Bronchial epithelial cell (primary cell): Measurements from ENCODE around the gene LAP3. TPM values are rescaled to one million over a fixed set of nuclear protein-coding genes. Genes with fewer than 3 reads are reported as not detected.

Experiments used
- DNase-seq: peaks from one replicate; pipeline ENCODE4 v3.0.0-alpha.2; 2010; ENCODE audit warnings: low read depth
- FAIRE-seq: peaks from 2 replicates; lab custom pipeline; 2011; peaks lifted over from hg19 to GRCh38; lab: Jason Lieb, UNC
- H3K27me3 ChIP-seq: 2 replicates; pipeline ENCODE4 v1.5.1; 2011; ENCODE audit warnings: low read length; ENCODE audit not compliant: control insufficient read depth, insufficient read depth
- H3K36me3 ChIP-seq: 2 replicates; pipeline ENCODE4 v1.5.1; 2011; ENCODE audit warnings: low read length; ENCODE audit not compliant: control insufficient read depth, insufficient read depth
- H3K4me3 ChIP-seq: 2 replicates; pipeline ENCODE4 v1.5.1; 2011; ENCODE audit warnings: mild to moderate bottlenecking, low read depth, low read length, control low read depth
- total RNA-seq: library from RNA; depleted of rRNA; stranded (reverse); fragments of >200 nt; gene quantifications from 2 replicates; pipeline ENCODE4 v1.2.1, GENCODE V29; 2014
- TF ChIP-seq, protein P1 (sequence below): IDR thresholded peaks from 2 replicates; pipeline ENCODE4 v1.5.1; 2011; ENCODE audit warnings: mild to moderate bottlenecking, moderate library complexity, low read length, control low read depth, inconsistent platforms; ENCODE audit not compliant: insufficient read depth, severe bottlenecking

Gene LAP3
- total RNA-seq, 1 donor from 2014 or later: 72.4 TPM

GRCh38 chr4:17580969-17581368 lies 4.0 kb downstream of the LAP3 start:
- H3K4me3 ChIP-seq: no peak overlapping the region
- TF ChIP-seq, protein P1, sequence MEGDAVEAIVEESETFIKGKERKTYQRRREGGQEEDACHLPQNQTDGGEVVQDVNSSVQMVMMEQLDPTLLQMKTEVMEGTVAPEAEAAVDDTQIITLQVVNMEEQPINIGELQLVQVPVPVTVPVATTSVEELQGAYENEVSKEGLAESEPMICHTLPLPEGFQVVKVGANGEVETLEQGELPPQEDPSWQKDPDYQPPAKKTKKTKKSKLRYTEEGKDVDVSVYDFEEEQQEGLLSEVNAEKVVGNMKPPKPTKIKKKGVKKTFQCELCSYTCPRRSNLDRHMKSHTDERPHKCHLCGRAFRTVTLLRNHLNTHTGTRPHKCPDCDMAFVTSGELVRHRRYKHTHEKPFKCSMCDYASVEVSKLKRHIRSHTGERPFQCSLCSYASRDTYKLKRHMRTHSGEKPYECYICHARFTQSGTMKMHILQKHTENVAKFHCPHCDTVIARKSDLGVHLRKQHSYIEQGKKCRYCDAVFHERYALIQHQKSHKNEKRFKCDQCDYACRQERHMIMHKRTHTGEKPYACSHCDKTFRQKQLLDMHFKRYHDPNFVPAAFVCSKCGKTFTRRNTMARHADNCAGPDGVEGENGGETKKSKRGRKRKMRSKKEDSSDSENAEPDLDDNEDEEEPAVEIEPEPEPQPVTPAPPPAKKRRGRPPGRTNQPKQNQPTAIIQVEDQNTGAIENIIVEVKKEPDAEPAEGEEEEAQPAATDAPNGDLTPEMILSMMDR: no peak
- no peaks in the 10 kb centered on the region for H3K27me3 ChIP-seq
- no peak for DNase-seq
- no peak for FAIRE-seq
- peaks cover 18% of the 10 kb centered on the region for H3K36me3 ChIP-seq

DNA sequence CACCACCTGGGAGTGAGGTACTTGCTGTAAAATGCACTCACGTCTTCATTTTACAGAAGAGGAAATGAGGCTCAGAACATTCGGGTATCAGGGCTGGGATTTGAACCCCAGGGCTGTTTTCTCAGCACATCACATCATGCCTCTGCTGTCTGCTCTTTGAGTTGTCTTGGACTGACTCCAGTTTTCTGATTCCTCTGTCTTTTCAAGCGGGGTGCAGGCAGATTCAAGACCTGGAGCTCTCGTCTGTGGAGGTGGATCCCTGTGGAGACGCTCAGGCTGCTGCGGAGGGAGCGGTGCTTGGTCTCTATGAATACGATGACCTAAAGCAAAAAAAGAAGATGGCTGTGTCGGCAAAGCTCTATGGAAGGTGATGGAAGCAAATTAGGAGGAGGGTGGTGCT lies 6.3 kb downstream of the LAP3 start:
- FAIRE-seq: no peak
- TF ChIP-seq, protein P1: no peak
- peaks cover 18% of the 10 kb centered on the region for H3K36me3 ChIP-seq
- H3K4me3 ChIP-seq: no peak overlapping the region
- no peak for DNase-seq
- no peaks in the 10 kb centered on the region for H3K27me3 ChIP-seq

- DNase-seq (no peak), FAIRE-seq (no peak)
- Histone ChIP-seq H3K36me3 (peaks cover 18% of the 10 kb centered on the region), H3K27me3 (no peaks in the 10 kb centered on the region), H3K4me3 (no peak overlapping the region)
- TF ChIP-seq, protein P1: no peak
Observed at GRCh38 chr4:17583941-17584340, 6.9 kb downstream of the LAP3 start.

DNA sequence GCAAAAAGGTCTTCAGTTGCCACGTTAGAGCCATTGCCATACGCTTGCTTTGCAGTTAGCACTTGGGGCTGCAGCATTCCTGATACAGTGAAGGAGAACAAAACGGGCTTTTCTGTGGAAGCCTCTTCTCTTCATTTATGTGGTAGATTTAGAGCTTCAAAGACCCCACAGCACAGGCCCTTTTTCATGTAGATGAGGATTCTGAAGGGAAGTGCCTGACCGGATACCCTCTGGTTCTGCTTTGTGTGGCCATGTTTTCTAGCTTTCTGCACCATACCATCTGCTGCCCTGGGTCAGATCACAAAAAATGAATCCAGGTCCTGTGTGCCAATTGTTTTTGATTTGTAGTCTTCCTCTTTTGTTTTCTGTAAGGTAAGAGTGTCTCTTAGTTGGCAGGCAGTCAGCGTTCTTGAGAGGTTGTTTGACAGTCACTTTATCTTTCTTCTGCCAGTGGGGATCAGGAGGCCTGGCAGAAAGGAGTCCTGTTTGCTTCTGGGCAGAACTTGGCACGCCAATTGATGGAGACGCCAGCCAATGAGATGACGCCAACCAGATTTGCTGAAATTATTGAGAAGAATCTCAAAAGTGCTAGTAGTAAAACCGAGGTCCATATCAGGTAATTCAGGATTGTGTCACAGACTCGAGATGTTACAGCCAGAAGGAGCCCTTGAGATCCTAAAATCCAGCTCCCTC lies 7.7 kb downstream of the LAP3 start:
- no peaks in the 10 kb centered on the region for H3K27me3 ChIP-seq
- FAIRE-seq (no peak), DNase-seq (no peak)
- no peak overlapping the region for H3K4me3 ChIP-seq
- TF ChIP-seq, protein P1: no peak
- H3K36me3 ChIP-seq: peaks cover 18% of the 10 kb centered on the region

DNA sequence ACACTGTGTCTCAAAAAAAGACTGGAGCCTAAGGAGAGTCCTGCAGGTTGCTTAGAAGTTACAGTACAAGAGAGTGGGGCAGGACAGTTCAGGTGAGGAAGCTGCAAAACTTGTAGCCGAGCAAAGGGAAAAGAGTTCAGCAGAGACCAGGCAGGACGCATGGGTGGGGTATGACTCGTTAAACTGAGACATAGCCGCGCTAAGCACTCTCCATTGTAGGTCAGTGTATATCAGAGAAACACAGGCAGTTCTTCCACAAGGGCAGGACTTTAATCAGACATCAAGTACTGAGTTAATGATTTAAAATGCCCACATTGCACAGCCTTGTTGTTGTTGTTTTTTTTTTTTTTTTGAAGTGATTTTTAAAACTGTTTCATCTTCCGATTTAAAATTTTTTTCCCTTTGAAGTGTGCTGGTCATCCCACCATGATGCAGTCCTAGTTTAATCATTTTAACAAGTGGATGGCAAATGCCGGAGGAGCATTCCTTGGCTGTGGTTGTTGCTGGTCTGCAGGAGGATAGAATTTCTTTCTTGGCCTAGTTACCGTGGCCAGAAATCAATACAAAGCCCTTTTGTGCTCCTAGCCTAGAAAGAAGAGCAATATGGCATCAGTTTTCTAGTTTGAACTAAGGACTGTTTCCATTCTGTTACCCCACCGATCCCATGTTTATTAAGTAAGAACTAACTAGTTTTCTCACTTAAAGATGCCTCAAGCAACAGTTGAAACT lies 10.3 kb downstream of the LAP3 start:
- peaks cover 14% of the 10 kb centered on the region for H3K36me3 ChIP-seq
- DNase-seq (no peak), FAIRE-seq (no peak)
- H3K4me3 ChIP-seq: no peak overlapping the region
- TF ChIP-seq, protein P1: no peak
- H3K27me3 ChIP-seq: no peaks in the 10 kb centered on the region
